K562 treated with DMSO at 1 percent for 48 hours (cell line): ENCODE data around the gene DENND2A. TPM values are rescaled to one million over a fixed set of nuclear protein-coding genes. Genes with fewer than 3 reads are reported as not detected.

Source experiments
- total RNA-seq: library from RNA; unstranded; fragments of 300-600 nt; gene quantifications from 2 replicates; pipeline ENCODE4 v1.2.3, GENCODE V29; 2022; ENCODE audit warnings: low replicate concordance; ENCODE audit errors: extremely low read depth

DENND2A gene, protein sequence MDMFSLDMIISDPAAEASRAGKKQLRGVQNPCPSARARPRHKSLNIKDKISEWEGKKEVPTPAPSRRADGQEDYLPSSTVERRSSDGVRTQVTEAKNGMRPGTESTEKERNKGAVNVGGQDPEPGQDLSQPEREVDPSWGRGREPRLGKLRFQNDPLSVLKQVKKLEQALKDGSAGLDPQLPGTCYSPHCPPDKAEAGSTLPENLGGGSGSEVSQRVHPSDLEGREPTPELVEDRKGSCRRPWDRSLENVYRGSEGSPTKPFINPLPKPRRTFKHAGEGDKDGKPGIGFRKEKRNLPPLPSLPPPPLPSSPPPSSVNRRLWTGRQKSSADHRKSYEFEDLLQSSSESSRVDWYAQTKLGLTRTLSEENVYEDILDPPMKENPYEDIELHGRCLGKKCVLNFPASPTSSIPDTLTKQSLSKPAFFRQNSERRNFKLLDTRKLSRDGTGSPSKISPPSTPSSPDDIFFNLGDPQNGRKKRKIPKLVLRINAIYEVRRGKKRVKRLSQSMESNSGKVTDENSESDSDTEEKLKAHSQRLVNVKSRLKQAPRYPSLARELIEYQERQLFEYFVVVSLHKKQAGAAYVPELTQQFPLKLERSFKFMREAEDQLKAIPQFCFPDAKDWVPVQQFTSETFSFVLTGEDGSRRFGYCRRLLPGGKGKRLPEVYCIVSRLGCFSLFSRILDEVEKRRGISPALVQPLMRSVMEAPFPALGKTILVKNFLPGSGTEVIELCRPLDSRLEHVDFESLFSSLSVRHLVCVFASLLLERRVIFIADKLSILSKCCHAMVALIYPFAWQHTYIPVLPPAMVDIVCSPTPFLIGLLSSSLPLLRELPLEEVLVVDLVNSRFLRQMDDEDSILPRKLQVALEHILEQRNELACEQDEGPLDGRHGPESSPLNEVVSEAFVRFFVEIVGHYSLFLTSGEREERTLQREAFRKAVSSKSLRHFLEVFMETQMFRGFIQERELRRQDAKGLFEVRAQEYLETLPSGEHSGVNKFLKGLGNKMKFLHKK
- not detected in 2 replicates for total RNA-seq

DNA sequence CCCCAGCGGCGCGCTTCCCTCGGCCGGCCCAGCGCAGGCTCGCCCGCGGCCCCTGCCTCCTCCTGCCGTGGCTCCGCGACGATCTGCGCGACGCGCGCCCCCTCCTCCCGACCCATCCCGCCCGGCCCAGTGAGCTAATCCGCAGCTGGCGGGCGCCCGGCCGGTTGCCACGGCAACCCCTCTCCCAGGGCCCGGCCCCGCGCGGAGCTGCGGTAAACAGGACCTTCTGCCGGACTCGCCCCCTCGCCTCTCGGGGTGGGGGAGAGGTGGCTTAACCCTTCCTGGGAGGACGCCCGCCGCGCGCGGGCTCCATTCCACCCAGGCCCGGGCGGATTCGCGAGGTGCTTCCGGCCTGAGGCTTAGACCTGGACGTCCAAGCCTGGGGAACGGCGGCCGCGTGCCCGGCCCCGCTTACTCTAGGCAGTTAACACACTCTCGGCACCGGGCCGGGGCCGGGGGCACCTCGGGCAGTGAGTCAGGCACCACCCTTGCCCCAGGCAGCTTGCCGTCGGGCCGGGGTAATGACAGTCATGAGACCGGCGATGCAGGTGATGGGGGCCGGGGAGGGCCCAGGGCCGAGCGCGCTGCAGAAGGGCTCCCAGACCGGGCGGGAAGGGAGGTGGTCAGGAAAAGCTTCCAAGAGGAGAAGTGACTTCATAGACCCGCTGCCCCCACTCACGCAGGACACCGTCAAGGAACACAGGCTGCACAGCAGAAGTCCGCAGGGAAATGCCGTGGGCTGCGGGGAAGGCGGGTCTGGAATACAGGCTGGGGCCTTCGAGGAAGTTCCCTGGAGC lies at the start of gene DENND2A:
Gene DENND2A, minus strand, starts transcription at position 87 of the 797 bp plus-strand sequence. CDS start 38,416 bp downstream, outside the sequence.

GRCh38 chr7:140672382-140673062 lies 31.9 kb upstream of the DENND2A start, which contains the start of gene ADCK2:
ADCK2 (plus strand) TSS chr7:140672945; CDS start chr7:140673331, 386 bp downstream.

GRCh38 chr7:140479062-140479738 lies 161.4 kb downstream of the DENND2A start, which contains the start of gene MKRN1:
MKRN1 (minus strand) TSS chr7:140479505; CDS start chr7:140479344, 161 bp downstream.

Other genes with a start within 250 kb of the DENND2A start
- gene SLC37A3, start 242.3 kb downstream of the DENND2A start, total RNA-seq, result not detected in 2 replicates
- gene RAB19, start 236.8 kb downstream of the DENND2A start, total RNA-seq, result not detected in 2 replicates
- not detected in 2 replicates for gene MKRN1, start 161.3 kb downstream of the DENND2A start, total RNA-seq
- not detected in 2 replicates for gene ADCK2, start 32.1 kb upstream of the DENND2A start, total RNA-seq
- not detected in 2 replicates for gene NDUFB2, start 55.9 kb upstream of the DENND2A start, total RNA-seq